Neuronal stem cell (in vitro differentiated cells): ENCODE data around the gene MICU1.

Experiments
- DNase-seq: peaks from one replicate; pipeline ENCODE4 v3.0.0-alpha.2; 2013; ENCODE audit warnings: low spot score
- H2AFZ ChIP-seq: one replicate; pipeline ENCODE4 v1.6.1; 2013; ENCODE audit warnings: mild to moderate bottlenecking, low read length, inconsistent platforms
- H2AK5ac ChIP-seq: 2 replicates; pipeline ENCODE4 v1.6.1; 2013; ENCODE audit warnings: low read depth, mild to moderate bottlenecking, inconsistent platforms, low read length, moderate library complexity, mixed read lengths
- H2BK120ac ChIP-seq: 2 replicates; pipeline ENCODE4 v1.6.1; 2013; ENCODE audit warnings: low read depth, mild to moderate bottlenecking, inconsistent platforms, low read length, moderate library complexity, mixed read lengths
- H2BK12ac ChIP-seq: one replicate; pipeline ENCODE4 v1.6.1; 2013; ENCODE audit warnings: low read length, inconsistent platforms
- H2BK15ac ChIP-seq: 2 replicates; pipeline ENCODE4 v1.6.1; 2013; ENCODE audit warnings: mild to moderate bottlenecking, low read length, inconsistent platforms, mixed read lengths
- H2BK5ac ChIP-seq: one replicate; pipeline ENCODE4 v1.6.1; 2013; ENCODE audit warnings: inconsistent platforms, mild to moderate bottlenecking, low read length, moderate library complexity
- H3K14ac ChIP-seq: one replicate; pipeline ENCODE4 v1.6.1; 2013; ENCODE audit warnings: low read length, inconsistent platforms
- H3K18ac ChIP-seq: 2 replicates; pipeline ENCODE4 v1.6.1; 2013; ENCODE audit warnings: low read length, inconsistent platforms
- H3K23ac ChIP-seq: 2 replicates; pipeline ENCODE4 v1.6.1; 2013; ENCODE audit warnings: low read depth, mild to moderate bottlenecking, mixed read lengths, low read length, inconsistent platforms; ENCODE audit not compliant: poor library complexity
- H3K27ac ChIP-seq: replicated peaks from 3 replicates; pipeline ENCODE4 v1.5.1; 2013; ENCODE audit warnings: low read length, inconsistent platforms
- H3K27me3 ChIP-seq, 3 experiments: 2 replicates each; pipeline ENCODE4 v1.6.1; 2013; ENCODE audit warnings: low read length in 3 of 3, mild to moderate bottlenecking in 2 of 3, inconsistent platforms in 1 of 3, low read depth in 1 of 3, mixed read lengths in 1 of 3, moderate library complexity in 1 of 3; ENCODE audit not compliant: control insufficient read depth in 3 of 3, insufficient read depth in 3 of 3
- H3K36me3 ChIP-seq, 2 donors: replicated peaks in 1 of 2; 2 replicates each; pipeline ENCODE4 v1.6.1; 2013; ENCODE audit warnings: low read length in 2 of 2; ENCODE audit not compliant: control insufficient read depth in 2 of 2, insufficient read depth in 2 of 2
- H3K4ac ChIP-seq: 2 replicates; pipeline ENCODE4 v1.6.1; 2013; ENCODE audit warnings: inconsistent platforms, mild to moderate bottlenecking, low read length, moderate library complexity
- H3K4me1 ChIP-seq, 2 donors: 1 replicate in 1 of 2; 2 replicates in 1 of 2; pipeline ENCODE4 v1.6.1; 2013; ENCODE audit warnings: low read length in 2 of 2, low read depth in 1 of 2; ENCODE audit not compliant: control insufficient read depth in 2 of 2, insufficient read depth in 1 of 2
- H3K4me2 ChIP-seq: one replicate; pipeline ENCODE4 v1.6.1; 2013; ENCODE audit warnings: mild to moderate bottlenecking, low read length, inconsistent platforms; ENCODE audit not compliant: insufficient read depth, poor library complexity, severe bottlenecking
- H3K4me3 ChIP-seq, 2 donors: 2 replicates each; pipeline ENCODE4 v1.5.1; 2013; ENCODE audit warnings: low read length in 2 of 2, mild to moderate bottlenecking in 2 of 2, inconsistent platforms in 1 of 2, moderate library complexity in 1 of 2
- H3K79me1 ChIP-seq: one replicate; pipeline ENCODE4 v1.6.1; 2013; ENCODE audit warnings: low read depth, mild to moderate bottlenecking, inconsistent platforms, low read length, moderate library complexity
- H3K9ac ChIP-seq: one replicate; pipeline ENCODE4 v1.6.1; 2013; ENCODE audit warnings: mild to moderate bottlenecking, low read depth, low read length, inconsistent platforms; ENCODE audit not compliant: poor library complexity
- H3K9me3 ChIP-seq, 2 donors: replicated peaks in 1 of 2; 2 replicates each; pipeline versions ENCODE3 to v1.6.1; 2013; ENCODE audit warnings: low read length in 2 of 2, mild to moderate bottlenecking in 2 of 2, inconsistent platforms in 1 of 2, low read depth in 1 of 2, mixed read lengths in 1 of 2, moderate library complexity in 1 of 2; ENCODE audit not compliant: control insufficient read depth in 2 of 2, insufficient read depth in 1 of 2
- H4K8ac ChIP-seq: one replicate; pipeline ENCODE4 v1.6.1; 2013; ENCODE audit warnings: low read depth, mild to moderate bottlenecking, inconsistent platforms, low read length, moderate library complexity
- H4K91ac ChIP-seq: one replicate; pipeline ENCODE4 v1.6.1; 2013; ENCODE audit warnings: low read length, low read depth, mild to moderate bottlenecking, inconsistent platforms; ENCODE audit not compliant: poor library complexity
- WGBS, 2 donors: extraction: QIAGEN DNeasy Blood & Tissue Kit; methylation state at CpG; one replicate each; pipeline ENCODE4 v1.1.7; 2013; ENCODE audit warnings: missing lambda C conversion rate in 2 of 2, mixed read lengths in 1 of 2; ENCODE audit not compliant: insufficient read length in 2 of 2, insufficient replicate concordance in 1 of 2; ENCODE audit errors: extremely low coverage in 2 of 2; 5-methylcytosine and 5-hydroxymethylcytosine counted together

Gene MICU1

DNA sequence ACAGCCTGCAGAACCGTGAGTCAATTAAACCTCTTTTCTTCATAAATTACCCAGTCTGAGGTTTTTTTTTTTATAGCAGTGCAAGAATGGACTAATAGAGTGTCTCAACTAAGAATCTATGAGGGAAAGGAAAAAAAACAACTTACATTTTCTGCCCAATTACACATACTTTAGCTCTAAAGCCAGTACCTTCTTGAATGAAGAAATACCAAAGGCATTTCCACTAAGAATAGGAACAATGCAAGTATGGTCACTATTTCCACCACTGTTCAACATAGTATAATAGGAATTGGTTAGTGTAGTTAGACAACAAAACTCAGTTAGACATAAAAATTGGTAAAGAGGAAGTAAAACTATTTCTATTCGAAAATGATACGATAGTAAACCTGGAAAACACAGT is 37.6 kb downstream of the MICU1 start:
- Histone ChIP-seq H3K27ac (no peak overlapping the region), H2BK15ac (no peak overlapping the region), H3K23ac (no peak overlapping the region), H3K9me3 (peaks cover 0 to 11% of the 10 kb centered on the region in 2 donors), H2BK5ac (no peak overlapping the region), H3K27me3 (no peaks in the 10 kb centered on the region), H2BK12ac (no peak overlapping the region), H4K8ac (no peak overlapping the region), H3K4me1 (peaks cover 0 to 2% of the 10 kb centered on the region in 2 donors), H3K4ac (no peak overlapping the region), H3K18ac (no peak overlapping the region), H3K79me1 (peaks cover 2% of the 10 kb centered on the region), H3K36me3 (no peaks in the 10 kb centered on the region), H3K4me3 (no peak overlapping the region), H2AK5ac (no peak overlapping the region), H3K4me2 (no peak overlapping the region), H2AFZ (no peak overlapping the region), H3K9ac (no peak overlapping the region), H4K91ac (no peak overlapping the region), H2BK120ac (no peak overlapping the region), H3K14ac (no peak overlapping the region)
- no CpG with 5 or more reads among the region's 3 CpGs for WGBS, 2 donors
- DNase-seq = no peak

DNA sequence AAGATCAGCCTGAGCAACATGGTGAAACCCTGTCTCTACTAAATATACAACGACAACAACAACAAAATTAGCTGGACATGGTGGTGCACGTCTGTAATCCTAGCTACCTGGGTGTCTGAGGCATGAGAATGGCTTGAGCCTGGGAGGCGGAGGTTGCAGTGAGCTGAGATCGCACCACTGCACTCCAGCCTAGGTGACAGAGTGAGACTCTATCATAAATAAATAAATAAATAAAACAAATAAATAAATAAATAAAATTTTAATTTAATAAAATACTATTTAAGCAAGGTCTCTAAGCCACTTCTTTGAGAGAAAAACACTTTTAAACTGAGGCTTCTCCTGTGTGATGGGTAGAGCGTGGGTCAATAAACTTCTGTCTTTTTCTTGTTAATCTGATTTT is 38.3 kb downstream of the MICU1 start:
- no peak overlapping the region for H3K4me2 ChIP-seq
- WGBS, 2 donors = no CpG with 5 or more reads among the region's 5 CpGs
- H3K9me3 ChIP-seq = peaks cover 0 to 10% of the 10 kb centered on the region in 2 donors
- peaks cover 2% of the 10 kb centered on the region for H3K79me1 ChIP-seq
- no peak overlapping the region for H2BK15ac ChIP-seq
- H3K4me1 ChIP-seq = peaks cover 0 to 2% of the 10 kb centered on the region in 2 donors
- H2AK5ac ChIP-seq = no peak overlapping the region
- H2BK5ac ChIP-seq = no peak overlapping the region
- no peak for DNase-seq
- H4K91ac ChIP-seq = no peak overlapping the region
- no peak overlapping the region for H2BK12ac ChIP-seq
- H3K36me3 ChIP-seq = no peaks in the 10 kb centered on the region
- H2BK120ac ChIP-seq = no peak overlapping the region
- H4K8ac ChIP-seq = no peak overlapping the region
- no peak overlapping the region for H3K9ac ChIP-seq
- H3K27ac ChIP-seq = no peak overlapping the region
- no peak overlapping the region for H3K23ac ChIP-seq
- H3K4me3 ChIP-seq = no peak overlapping the region
- H2AFZ ChIP-seq = no peak overlapping the region
- H3K18ac ChIP-seq = no peak overlapping the region
- no peak overlapping the region for H3K4ac ChIP-seq
- H3K27me3 ChIP-seq = no peaks in the 10 kb centered on the region
- H3K14ac ChIP-seq = no peak overlapping the region

DNA sequence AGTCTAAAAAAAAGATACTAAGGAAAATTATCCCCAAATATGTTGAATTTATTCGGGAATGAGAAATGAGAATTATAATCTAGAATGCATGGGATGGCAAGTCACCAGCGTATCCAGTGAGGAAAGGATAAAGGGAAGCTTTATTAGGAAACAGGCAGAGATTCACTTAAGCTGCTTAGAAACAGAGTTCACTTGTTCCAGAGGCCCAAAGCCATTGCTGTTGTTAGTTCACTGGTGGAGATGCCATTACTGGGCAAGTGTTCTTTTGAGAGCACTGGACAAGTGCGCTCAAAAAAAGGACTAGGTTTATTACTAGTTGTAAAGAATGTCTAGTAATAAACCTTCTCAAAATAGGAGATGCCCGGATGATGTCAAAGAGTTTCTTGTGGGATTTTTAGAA is 51.2 kb downstream of the MICU1 start:
- no peak overlapping the region for H4K91ac ChIP-seq
- H3K18ac ChIP-seq = no peak overlapping the region
- H3K4ac ChIP-seq = no peak overlapping the region
- H3K27ac ChIP-seq = no peak overlapping the region
- WGBS, 2 donors = no CpG with 5 or more reads among the region's 4 CpGs
- H3K14ac ChIP-seq = no peak overlapping the region
- H2BK5ac ChIP-seq = no peak overlapping the region
- DNase-seq = no peak
- H3K36me3 ChIP-seq = no peaks in the 10 kb centered on the region
- H3K9me3 ChIP-seq = no peaks in the 10 kb centered on the region
- no peak overlapping the region for H2BK12ac ChIP-seq
- no peak overlapping the region for H3K4me3 ChIP-seq
- H2AFZ ChIP-seq = no peak overlapping the region
- no peaks in the 10 kb centered on the region for H3K27me3 ChIP-seq
- H3K4me1 ChIP-seq = no peaks in the 10 kb centered on the region
- no peak overlapping the region for H3K9ac ChIP-seq
- H3K79me1 ChIP-seq = peaks cover 2% of the 10 kb centered on the region
- H2BK15ac ChIP-seq = no peak overlapping the region
- no peak overlapping the region for H2AK5ac ChIP-seq
- no peak overlapping the region for H3K4me2 ChIP-seq
- no peak overlapping the region for H4K8ac ChIP-seq
- H2BK120ac ChIP-seq = no peak overlapping the region
- H3K23ac ChIP-seq = no peak overlapping the region

DNA sequence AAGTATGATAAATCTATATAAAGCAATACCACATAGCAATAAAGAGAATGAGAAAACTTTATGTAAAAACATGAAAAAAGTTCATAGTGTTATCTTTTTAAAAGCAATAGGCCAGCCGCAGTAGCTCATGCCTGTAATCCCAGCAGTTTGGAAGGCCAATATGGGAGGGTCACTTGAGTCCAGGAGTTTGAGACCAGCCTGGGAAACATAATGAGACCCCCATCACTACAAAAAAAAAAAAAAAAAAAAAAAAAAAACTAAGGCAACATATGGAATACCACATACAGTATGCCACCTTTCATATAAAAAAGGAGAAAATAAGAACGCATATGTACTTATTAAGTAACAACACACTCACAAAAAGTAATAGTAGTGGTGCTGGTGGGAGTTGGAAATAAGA is 52.8 kb downstream of the MICU1 start:
- Histone ChIP-seq H2BK12ac (no peak overlapping the region), H3K4me2 (no peak overlapping the region), H3K27ac (no peak overlapping the region), H3K9ac (no peak overlapping the region), H2BK5ac (no peak overlapping the region), H3K14ac (no peak overlapping the region), H3K79me1 (no peaks in the 10 kb centered on the region), H3K4ac (no peak overlapping the region), H2AK5ac (no peak overlapping the region), H3K18ac (no peak overlapping the region), H2BK15ac (no peak overlapping the region), H3K27me3 (no peaks in the 10 kb centered on the region), H3K4me1 (no peaks in the 10 kb centered on the region), H3K36me3 (no peaks in the 10 kb centered on the region), H4K91ac (no peak overlapping the region), H3K9me3 (no peaks in the 10 kb centered on the region), H3K23ac (no peak overlapping the region), H3K4me3 (no peak overlapping the region), H2AFZ (no peak overlapping the region), H2BK120ac (no peak overlapping the region), H4K8ac (no peak overlapping the region)
- DNase-seq = no peak
- WGBS, 2 donors = no CpG with 5 or more reads among the region's 2 CpGs
